Ammon's horn (tissue), 1 donor: ENCODE data around the gene LRRC4.
A peak's percentile ranks its signal among the peaks of the same experiment; 100 is the strongest.

Experiments used
- DNase-seq: peaks from one replicate; pipeline ENCODE4 v3.0.0-alpha.2; 2016; ENCODE audit warnings: low spot score

Gene LRRC4

GRCh38 chr7:128030654-128031611 lies at the start of gene LRRC4:
Gene LRRC4 (minus strand): TSS chr7:128031437. CDS start chr7:128030640, 797 bp downstream.
- DNase-seq = no peak

GRCh38 chr7:128080169-128080568 lies 48.9 kb upstream of the LRRC4 start:
- DNase-seq = no peak

- no peak for DNase-seq
Measured at GRCh38 chr7:128078309-128078708, 47.1 kb upstream of the LRRC4 start.

- DNase-seq = no peak
Measured at GRCh38 chr7:128076796-128077271, 45.6 kb upstream of the LRRC4 start.

- DNase-seq = peak; percentile 50
Measured at GRCh38 chr7:128076196-128076795, 45.1 kb upstream of the LRRC4 start.

GRCh38 chr7:128075242-128076095 lies 44.2 kb upstream of the LRRC4 start:
- DNase-seq = no peak

GRCh38 chr7:128074736-128075135 lies 43.5 kb upstream of the LRRC4 start:
- DNase-seq = no peak

- no peak for DNase-seq
Measured at GRCh38 chr7:128074336-128074735, 43.1 kb upstream of the LRRC4 start.

- DNase-seq = no peak
Measured at GRCh38 chr7:128073671-128074310, 42.6 kb upstream of the LRRC4 start.

GRCh38 chr7:128071801-128072200 lies 40.6 kb upstream of the LRRC4 start:
- no peak for DNase-seq

- DNase-seq = no peak
Measured at GRCh38 chr7:128071376-128071775, 40.1 kb upstream of the LRRC4 start.

- no peak for DNase-seq
Measured at GRCh38 chr7:128069373-128070364, 38.4 kb upstream of the LRRC4 start.

GRCh38 chr7:128068785-128069184 lies 37.5 kb upstream of the LRRC4 start:
- DNase-seq = no peak

- DNase-seq = no peak
Measured at GRCh38 chr7:128067983-128068382, 36.7 kb upstream of the LRRC4 start.

GRCh38 chr7:128066858-128067257 lies 35.6 kb upstream of the LRRC4 start:
- no peak for DNase-seq

- no peak for DNase-seq
Measured at GRCh38 chr7:128066395-128066794, 35.2 kb upstream of the LRRC4 start.

- peak; percentile 45 for DNase-seq
Measured at GRCh38 chr7:128065872-128066271, 34.6 kb upstream of the LRRC4 start.

- no peak for DNase-seq
Measured at GRCh38 chr7:128063088-128063487, 31.9 kb upstream of the LRRC4 start.

GRCh38 chr7:128060018-128060417 lies 28.8 kb upstream of the LRRC4 start:
- DNase-seq = no peak
